Trophoblast cell (in vitro differentiated cells and primary cell): ENCODE data around the gene DTNB.

ENCODE experiments used
- DNase-seq, 2 donors: peaks; one replicate each; pipeline ENCODE4 v3.0.0-alpha.2; 2016
- H2AFZ ChIP-seq: 2 replicates; pipeline ENCODE4 v1.6.1; 2013; ENCODE audit warnings: low read length, moderate library complexity, mild to moderate bottlenecking; ENCODE audit not compliant: insufficient read depth, poor library complexity
- H2AK5ac ChIP-seq: 2 replicates; pipeline ENCODE4 v1.6.1; 2013; ENCODE audit warnings: mild to moderate bottlenecking, low read length
- H2BK120ac ChIP-seq: 2 replicates; pipeline ENCODE4 v1.6.1; 2013; ENCODE audit warnings: low read length, mild to moderate bottlenecking, moderate library complexity; ENCODE audit not compliant: insufficient read depth, poor library complexity
- H2BK12ac ChIP-seq: 2 replicates; pipeline ENCODE4 v1.6.1; 2013; ENCODE audit warnings: mild to moderate bottlenecking, low read length, moderate library complexity
- H2BK5ac ChIP-seq: 2 replicates; pipeline ENCODE4 v1.6.1; 2013; ENCODE audit warnings: low read length, low read depth, moderate library complexity, mild to moderate bottlenecking; ENCODE audit not compliant: poor library complexity
- H3K14ac ChIP-seq: 2 replicates; pipeline ENCODE4 v1.6.1; 2013; ENCODE audit warnings: mild to moderate bottlenecking, low read length
- H3K18ac ChIP-seq: 2 replicates; pipeline ENCODE4 v1.6.1; 2013; ENCODE audit warnings: mild to moderate bottlenecking, low read length
- H3K23ac ChIP-seq: 2 replicates; pipeline ENCODE4 v1.6.1; 2013; ENCODE audit warnings: low read length
- H3K27ac ChIP-seq: 2 replicates; pipeline ENCODE4 v1.5.1; 2013; ENCODE audit warnings: low read depth, mild to moderate bottlenecking, inconsistent platforms, low read length, moderate library complexity
- H3K27me3 ChIP-seq: 2 replicates; pipeline ENCODE4 v1.6.1; 2013; ENCODE audit warnings: inconsistent platforms, mild to moderate bottlenecking, low read length, moderate library complexity; ENCODE audit not compliant: insufficient read depth
- H3K36me3 ChIP-seq, 2 experiments: 1 replicate in 1 of 2; 2 replicates in 1 of 2; pipeline ENCODE4 v1.6.1; 2013; ENCODE audit warnings: low read length in 2 of 2, mild to moderate bottlenecking in 2 of 2, moderate library complexity in 1 of 2; ENCODE audit not compliant: insufficient read depth in 2 of 2, control insufficient read depth in 1 of 2
- H3K4ac ChIP-seq: 2 replicates; pipeline ENCODE4 v1.6.1; 2013; ENCODE audit warnings: low read depth, mild to moderate bottlenecking, low read length, moderate library complexity
- H3K4me1 ChIP-seq, 2 experiments: 1 replicate in 1 of 2; 2 replicates in 1 of 2; pipeline ENCODE4 v1.6.1; 2013; ENCODE audit warnings: low read length in 2 of 2, mild to moderate bottlenecking in 2 of 2, moderate library complexity in 1 of 2; ENCODE audit not compliant: insufficient read depth in 2 of 2, control insufficient read depth in 1 of 2
- H3K4me2 ChIP-seq: 2 replicates; pipeline ENCODE4 v1.6.1; 2013; ENCODE audit warnings: inconsistent platforms, mild to moderate bottlenecking, low read length, moderate library complexity
- H3K4me3 ChIP-seq: 2 replicates; pipeline ENCODE4 v1.5.1; 2013; ENCODE audit warnings: mild to moderate bottlenecking, low read depth, low read length, inconsistent platforms
- H3K79me1 ChIP-seq: one replicate; pipeline ENCODE4 v1.6.1; 2013; ENCODE audit warnings: low read length
- H3K79me2 ChIP-seq: 2 replicates; pipeline ENCODE4 v1.6.1; 2013; ENCODE audit warnings: low read length, mild to moderate bottlenecking; ENCODE audit not compliant: control insufficient read depth, insufficient read depth, poor library complexity
- H3K9ac ChIP-seq: 2 replicates; pipeline ENCODE4 v1.6.1; 2013; ENCODE audit warnings: mild to moderate bottlenecking, low read length
- H3K9me3 ChIP-seq: 2 replicates; pipeline ENCODE4 v1.6.1; 2013; ENCODE audit warnings: low read depth, mild to moderate bottlenecking, control low read depth, inconsistent platforms, low read length; ENCODE audit not compliant: insufficient read depth
- H4K12ac ChIP-seq: 2 replicates; pipeline ENCODE4 v1.6.1; 2013; ENCODE audit warnings: low read depth, mild to moderate bottlenecking, low read length, moderate library complexity
- H4K8ac ChIP-seq: 2 replicates; pipeline ENCODE4 v1.6.1; 2013; ENCODE audit warnings: low read depth, mild to moderate bottlenecking, low read length, moderate library complexity
- H4K91ac ChIP-seq: one replicate; pipeline ENCODE4 v1.6.1; 2013; ENCODE audit warnings: low read depth, mild to moderate bottlenecking, low read length, moderate library complexity
- WGBS: extraction: QIAGEN DNeasy Blood & Tissue Kit; methylation state at CpG from one replicate; pipeline ENCODE4 v1.1.7; 2013; ENCODE audit warnings: missing lambda C conversion rate; ENCODE audit not compliant: insufficient read length, insufficient coverage; ENCODE audit errors: extremely low coverage; 5-methylcytosine and 5-hydroxymethylcytosine counted together

The DTNB gene

DNA sequence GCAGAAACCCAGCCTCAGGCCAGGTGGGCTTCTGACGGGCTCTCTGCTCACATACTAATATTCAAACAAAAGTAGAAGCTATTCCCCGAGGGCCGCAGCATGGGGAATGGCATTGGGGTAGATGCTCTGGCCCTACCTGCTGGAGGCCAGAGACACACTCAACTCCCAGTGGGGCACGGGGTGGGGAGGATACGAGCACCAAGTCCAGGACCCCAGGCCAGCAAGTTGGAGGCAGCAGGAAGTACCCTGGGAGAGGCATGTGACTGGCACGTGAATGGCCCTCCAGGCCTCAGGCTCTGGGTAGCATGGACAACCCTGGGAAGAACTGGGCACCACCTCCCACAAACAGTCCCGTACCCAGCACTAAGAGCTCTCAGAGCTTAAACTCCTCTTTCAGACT lies 335.5 kb downstream of the DTNB start:
- Histone ChIP-seq H3K27me3 (no peaks in the 10 kb centered on the region), H2BK5ac (no peak overlapping the region), H3K4me1 (peaks cover 2 to 6% of the 10 kb centered on the region in 2 experiments), H3K79me2 (no peaks in the 10 kb centered on the region), H3K14ac (no peak overlapping the region), H3K4me3 (no peak overlapping the region), H3K9ac (no peak overlapping the region), H3K27ac (no peak overlapping the region), H3K23ac (no peak overlapping the region), H2BK12ac (no peak overlapping the region), H3K79me1 (no peaks in the 10 kb centered on the region), H3K36me3 (no peaks in the 10 kb centered on the region), H3K18ac (no peak overlapping the region), H4K8ac (no peak overlapping the region), H2BK120ac (no peak overlapping the region), H3K4ac (no peak overlapping the region), H4K91ac (no peak overlapping the region), H3K9me3 (no peaks in the 10 kb centered on the region), H3K4me2 (no peak overlapping the region), H2AK5ac (no peak overlapping the region), H4K12ac (no peak overlapping the region), H2AFZ (no peak overlapping the region)
- no peak for DNase-seq
- WGBS: no CpG with 5 or more reads among the region's 7 CpGs

DNA sequence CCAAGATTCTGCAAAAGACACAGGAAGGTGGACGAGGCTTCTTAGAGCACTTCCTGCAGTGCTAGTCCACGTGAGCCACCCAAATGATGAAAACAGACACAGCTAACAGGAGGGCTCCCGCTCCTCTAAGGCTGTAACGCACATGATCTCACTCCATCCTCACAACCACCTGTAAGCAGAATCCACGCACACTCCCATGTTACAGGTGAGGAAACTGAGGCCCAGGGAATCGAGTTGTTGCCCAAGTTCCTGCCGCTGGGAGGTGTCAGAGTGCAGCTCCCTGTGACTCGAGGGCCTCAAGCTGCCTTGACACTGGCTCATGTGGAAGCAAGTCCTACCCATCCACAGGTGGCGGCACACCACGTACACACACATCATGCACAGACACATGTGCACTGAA lies 336.1 kb downstream of the DTNB start:
- Histone ChIP-seq H3K4me2 (no peak overlapping the region), H3K4ac (no peak overlapping the region), H4K12ac (no peak overlapping the region), H3K4me3 (no peak overlapping the region), H3K79me2 (no peaks in the 10 kb centered on the region), H3K9me3 (no peaks in the 10 kb centered on the region), H3K79me1 (no peaks in the 10 kb centered on the region), H3K23ac (no peak overlapping the region), H2AFZ (no peak overlapping the region), H2BK12ac (no peak overlapping the region), H4K8ac (no peak overlapping the region), H3K18ac (no peak overlapping the region), H2AK5ac (no peak overlapping the region), H2BK5ac (no peak overlapping the region), H2BK120ac (no peak overlapping the region), H3K27me3 (no peaks in the 10 kb centered on the region), H3K36me3 (no peaks in the 10 kb centered on the region), H4K91ac (no peak overlapping the region), H3K27ac (no peak overlapping the region), H3K9ac (no peak overlapping the region), H3K4me1 (peaks cover 2 to 3% of the 10 kb centered on the region in 2 experiments), H3K14ac (no peak overlapping the region)
- DNase-seq: no peak
- WGBS: no CpG with 5 or more reads among the region's 10 CpGs

DNA sequence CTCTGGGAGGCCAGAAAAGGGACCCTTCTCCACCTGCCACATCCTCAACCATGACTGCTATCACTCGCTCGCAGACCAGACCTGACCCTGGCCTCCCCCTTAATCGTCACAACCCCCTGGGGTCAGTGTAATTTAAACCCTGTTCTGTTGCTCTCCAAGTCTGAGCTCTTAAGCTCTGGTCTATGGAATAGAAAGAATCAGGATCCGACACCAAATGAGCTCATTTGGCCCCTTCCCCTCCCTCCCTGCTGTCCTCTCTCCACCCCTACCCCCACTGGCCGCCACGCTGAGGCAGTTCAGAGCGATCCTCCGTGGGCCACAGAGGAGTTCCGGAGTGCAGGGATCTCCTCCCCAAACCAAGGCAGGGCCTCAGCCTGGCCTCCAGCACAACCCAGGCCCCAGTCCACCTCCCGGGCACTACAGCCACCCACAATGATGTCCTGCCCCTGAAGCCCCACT lies 337.0 kb downstream of the DTNB start:
- H3K79me1 ChIP-seq: no peaks in the 10 kb centered on the region
- peaks cover 2 to 3% of the 10 kb centered on the region in 2 experiments for H3K4me1 ChIP-seq
- H3K4ac ChIP-seq: no peak overlapping the region
- no peak overlapping the region for H3K14ac ChIP-seq
- H3K27ac ChIP-seq: no peak overlapping the region
- H2AFZ ChIP-seq: no peak overlapping the region
- no peak for DNase-seq
- H4K12ac ChIP-seq: no peak overlapping the region
- H3K9me3 ChIP-seq: no peaks in the 10 kb centered on the region
- H3K4me3 ChIP-seq: no peak overlapping the region
- H3K27me3 ChIP-seq: no peaks in the 10 kb centered on the region
- H2BK120ac ChIP-seq: no peak overlapping the region
- H3K4me2 ChIP-seq: no peak overlapping the region
- no peak overlapping the region for H2AK5ac ChIP-seq
- no CpG with 5 or more reads among the region's 10 CpGs for WGBS
- H3K36me3 ChIP-seq: no peaks in the 10 kb centered on the region
- no peak overlapping the region for H4K8ac ChIP-seq
- H3K9ac ChIP-seq: no peak overlapping the region
- no peak overlapping the region for H3K23ac ChIP-seq
- H3K79me2 ChIP-seq: no peaks in the 10 kb centered on the region
- H2BK12ac ChIP-seq: no peak overlapping the region
- no peak overlapping the region for H2BK5ac ChIP-seq
- H4K91ac ChIP-seq: no peak overlapping the region
- no peak overlapping the region for H3K18ac ChIP-seq

DNA sequence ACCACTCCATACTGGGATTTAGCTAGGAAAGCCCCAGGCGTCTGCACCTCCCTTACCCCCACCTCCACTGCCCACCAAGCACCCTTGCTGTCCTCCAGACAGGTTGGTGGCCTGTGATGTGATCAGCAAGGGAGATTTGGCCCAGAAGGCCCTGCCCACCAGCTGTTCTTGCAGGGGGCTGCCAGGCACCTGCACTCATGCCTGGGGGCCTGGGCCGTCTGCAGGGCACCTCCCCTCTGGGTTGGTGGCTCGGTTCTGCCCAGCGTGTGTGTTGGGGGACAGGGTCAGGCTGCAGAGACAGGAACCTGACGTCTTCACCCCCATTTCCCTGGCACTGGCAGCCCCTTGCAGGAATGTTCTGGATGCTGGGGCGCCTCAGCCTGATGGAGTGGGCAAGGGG lies 337.4 kb downstream of the DTNB start:
- no peak overlapping the region for H2BK120ac ChIP-seq
- WGBS: no CpG with 5 or more reads among the region's 6 CpGs
- no peak overlapping the region for H3K27ac ChIP-seq
- DNase-seq: no peak
- no peak overlapping the region for H4K8ac ChIP-seq
- peaks cover 2 to 3% of the 10 kb centered on the region in 2 experiments for H3K4me1 ChIP-seq
- no peaks in the 10 kb centered on the region for H3K79me2 ChIP-seq
- H3K79me1 ChIP-seq: no peaks in the 10 kb centered on the region
- H2BK5ac ChIP-seq: no peak overlapping the region
- no peak overlapping the region for H2BK12ac ChIP-seq
- no peak overlapping the region for H3K9ac ChIP-seq
- no peak overlapping the region for H3K23ac ChIP-seq
- no peaks in the 10 kb centered on the region for H3K27me3 ChIP-seq
- H2AFZ ChIP-seq: no peak overlapping the region
- no peak overlapping the region for H4K91ac ChIP-seq
- H3K36me3 ChIP-seq: no peaks in the 10 kb centered on the region
- H4K12ac ChIP-seq: no peak overlapping the region
- H3K4me2 ChIP-seq: no peak overlapping the region
- H3K9me3 ChIP-seq: no peaks in the 10 kb centered on the region
- no peak overlapping the region for H2AK5ac ChIP-seq
- no peak overlapping the region for H3K18ac ChIP-seq
- no peak overlapping the region for H3K14ac ChIP-seq
- H3K4me3 ChIP-seq: no peak overlapping the region
- no peak overlapping the region for H3K4ac ChIP-seq
